Nasal cavity respiratory epithelium epithelial cell of viscerocranial mucosa (primary cell): ENCODE data around the gene CPLANE2. TPM values are rescaled to one million over a fixed set of nuclear protein-coding genes. Genes with fewer than 3 reads are reported as not detected.

ENCODE experiments used
- total RNA-seq: library from RNA; depleted of rRNA; stranded (reverse); fragments of >200 nt; gene quantifications from 2 replicates; pipeline ENCODE4 v1.2.3, GENCODE V29; 2014

The CPLANE2 gene, protein sequence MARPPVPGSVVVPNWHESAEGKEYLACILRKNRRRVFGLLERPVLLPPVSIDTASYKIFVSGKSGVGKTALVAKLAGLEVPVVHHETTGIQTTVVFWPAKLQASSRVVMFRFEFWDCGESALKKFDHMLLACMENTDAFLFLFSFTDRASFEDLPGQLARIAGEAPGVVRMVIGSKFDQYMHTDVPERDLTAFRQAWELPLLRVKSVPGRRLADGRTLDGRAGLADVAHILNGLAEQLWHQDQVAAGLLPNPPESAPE
- 11.4 and 13.3 TPM in 2 replicates for total RNA-seq

DNA sequence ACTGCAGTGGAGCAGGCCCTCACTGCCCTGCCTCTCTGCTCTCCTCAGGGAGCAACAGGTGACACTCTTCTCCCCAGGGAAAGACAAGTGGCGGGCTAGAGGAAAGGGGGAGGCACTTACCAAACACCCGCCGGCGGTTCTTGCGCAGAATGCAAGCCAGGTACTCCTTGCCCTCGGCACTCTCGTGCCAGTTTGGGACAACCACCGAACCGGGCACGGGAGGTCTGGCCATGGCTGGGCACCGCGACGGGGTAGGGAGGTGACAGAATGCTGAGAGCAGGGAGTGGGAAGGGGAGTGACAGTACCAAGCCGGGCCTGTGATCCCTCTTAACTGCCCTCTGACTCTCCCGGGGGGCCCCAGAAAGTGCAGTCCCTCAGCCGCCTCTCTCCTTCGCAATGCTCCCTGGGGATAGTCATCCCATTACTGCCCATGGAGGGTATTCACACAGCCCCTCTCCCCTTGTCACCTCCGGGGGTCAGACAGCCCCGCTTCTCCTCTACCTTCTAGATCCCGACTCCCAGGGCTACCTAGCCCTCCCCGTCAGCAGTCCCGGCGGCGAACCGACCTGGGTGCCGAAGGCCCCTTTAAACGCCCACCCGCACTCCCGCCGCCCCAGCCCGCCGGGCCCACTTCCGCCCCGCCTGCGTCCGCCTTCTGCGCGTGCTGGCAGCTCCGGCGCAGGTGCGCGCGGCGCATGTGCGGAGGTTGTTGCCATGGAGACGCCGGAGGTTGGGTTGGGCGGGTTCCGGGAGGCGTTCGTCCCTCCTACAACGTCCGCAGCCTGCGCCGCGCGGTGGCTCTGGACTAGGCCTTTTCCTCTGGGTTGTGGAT lies at the start of gene CPLANE2:
TSS of gene CPLANE2 (minus strand) at position 673 of the 832 bp plus-strand sequence. CDS start at position 232, 441 bp downstream.

DNA sequence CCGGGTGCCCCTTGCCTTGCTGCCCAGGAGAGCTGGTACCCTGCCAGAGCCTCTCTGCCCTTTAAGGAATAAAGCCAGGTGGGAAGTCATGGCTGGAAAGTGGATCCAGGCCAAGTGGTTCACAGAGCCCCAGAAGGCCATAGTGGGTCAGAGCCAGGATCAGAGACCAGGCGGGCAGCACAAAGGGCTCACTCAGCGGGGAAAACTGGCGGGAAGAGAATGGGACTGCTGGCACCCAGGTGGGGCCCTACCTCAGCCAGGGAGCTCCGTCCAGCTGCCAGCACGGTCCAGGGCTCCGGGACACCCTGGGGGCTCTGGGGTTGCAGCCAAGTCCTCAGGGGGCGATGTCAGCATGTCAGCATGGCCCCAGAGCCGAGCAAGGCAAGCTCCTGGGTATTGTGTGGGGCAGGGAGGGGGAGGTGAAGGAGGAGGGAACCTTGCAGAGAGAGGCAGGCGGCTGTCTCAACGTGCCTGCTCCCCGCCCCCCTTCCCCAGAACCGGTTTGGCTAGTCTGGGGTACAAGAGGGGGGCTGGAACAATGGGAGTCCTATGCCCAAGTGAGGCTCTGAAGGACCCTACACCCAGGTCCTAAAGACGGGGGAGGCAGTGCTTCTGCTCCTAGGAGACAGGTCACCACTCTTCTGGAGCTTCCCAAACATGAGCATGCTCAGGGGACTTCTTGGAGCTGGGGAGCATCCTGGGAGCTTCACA lies 24.6 kb downstream of the CPLANE2 start, which contains the start of gene ARHGEF19:
TSS of gene ARHGEF19 (minus strand) at position 402 of the 711 bp plus-strand sequence. CDS start 3,598 bp downstream, outside the sequence.

Other genes with a start within 250 kb of the CPLANE2 start
- not detected in 2 replicates for gene SRARP, start 232.9 kb downstream of the CPLANE2 start, total RNA-seq
- not detected in 2 replicates for gene HSPB7, start 219.1 kb downstream of the CPLANE2 start, total RNA-seq
- not detected in 2 replicates for gene CLCNKA, start 215.1 kb downstream of the CPLANE2 start, total RNA-seq
- 0.21 TPM in 1 of 2 replicates, not detected in the other for gene CLCNKB, start 193.4 kb downstream of the CPLANE2 start, total RNA-seq
- gene FAM131C, start 163.5 kb downstream of the CPLANE2 start, total RNA-seq, result 0.34 and 1.00 TPM in 2 replicates
- gene EPHA2, start 81.1 kb downstream of the CPLANE2 start, total RNA-seq, result 184 and 193 TPM in 2 replicates
- gene ARHGEF19, start 24.5 kb downstream of the CPLANE2 start, total RNA-seq, result 5.1 and 11.0 TPM in 2 replicates
- gene FBXO42, start 115.3 kb upstream of the CPLANE2 start, total RNA-seq, result 17.4 and 18.8 TPM in 2 replicates
- 18.1 and 33.5 TPM in 2 replicates for gene SZRD1, start 130.1 kb upstream of the CPLANE2 start, total RNA-seq
- gene SPATA21, start 200.2 kb upstream of the CPLANE2 start, total RNA-seq, result not detected in 2 replicates
- 63.9 and 78.9 TPM in 2 replicates for gene NECAP2, start 203.5 kb upstream of the CPLANE2 start, total RNA-seq